A673 (cell line): ENCODE results near the gene ZNF621. TPM values are rescaled to one million over a fixed set of nuclear protein-coding genes. Genes with fewer than 3 reads are reported as not detected.

Experiments
- BruUV-seq: library from RNA; stranded (reverse); fragments of 400-500 nt; replicated peaks from 2 replicates; lab custom pipeline; 2021; lab: Mats Ljungman, UMichigan
- CTCF ChIA-PET: fragments of 300-600 bp; sonication (Branson Sonifier 250); formaldehyde crosslinking; loops from one replicate; lab custom pipeline; 2022; ENCODE audit warnings: antibody characterized with exemption; lab: Charles Lee
- POLR2A ChIA-PET: fragments of 300-600 bp; sonication (Branson Sonifier 250); formaldehyde crosslinking; loops from one replicate; lab custom pipeline; 2022; ENCODE audit warnings: antibody characterized with exemption; ENCODE audit not compliant: low non-redundant PET; lab: Charles Lee
- DNase-seq: peaks from one replicate; pipeline ENCODE4 v3.0.0-alpha.2; 2015; ENCODE audit warnings: low spot score
- H3K27ac ChIP-seq: fragments of 200-600 bp; sonication (generic); 2 replicates; pipeline ENCODE4 v1.5.1; 2016; ENCODE audit warnings: mixed run types, low read depth, mild to moderate bottlenecking, mixed read lengths, antibody characterized with exemption, low read length; ENCODE audit not compliant: poor library complexity, severe bottlenecking
- H3K27me3 ChIP-seq: fragments of 200-600 bp; sonication (generic); replicated peaks from 2 replicates; pipeline ENCODE4 v1.6.1; 2017; ENCODE audit warnings: mixed run types, low read depth, mild to moderate bottlenecking, mixed read lengths, antibody characterized with exemption, low read length; ENCODE audit not compliant: insufficient read depth, poor library complexity
- H3K36me3 ChIP-seq: fragments of 200-600 bp; sonication (generic); 2 replicates; pipeline ENCODE4 v1.6.1; 2016; ENCODE audit warnings: mixed run types, mild to moderate bottlenecking, mixed read lengths, antibody characterized with exemption, low read length; ENCODE audit not compliant: insufficient read depth, poor library complexity, severe bottlenecking
- H3K4me1 ChIP-seq: fragments of 200-600 bp; sonication (generic); 2 replicates; pipeline ENCODE4 v1.6.1; 2017; ENCODE audit warnings: mixed run types, mild to moderate bottlenecking, mixed read lengths, antibody characterized with exemption, low read length; ENCODE audit not compliant: insufficient read depth, poor library complexity, severe bottlenecking
- H3K4me3 ChIP-seq: fragments of 200-600 bp; sonication (generic); 2 replicates; pipeline ENCODE4 v1.5.1; 2016; ENCODE audit warnings: low read depth, mixed run types, mild to moderate bottlenecking, mixed read lengths, low read length; ENCODE audit not compliant: poor library complexity, severe bottlenecking
- H3K9me3 ChIP-seq: fragments of 200-600 bp; sonication (generic); 2 replicates; pipeline ENCODE4 v1.6.1; 2016; ENCODE audit warnings: mixed run types, low read depth, mild to moderate bottlenecking, mixed read lengths, antibody characterized with exemption, low read length; ENCODE audit not compliant: poor library complexity, severe bottlenecking
- CTCF ChIP-seq: fragments of 300-800, 200-600 bp; sonication (generic); conservative IDR thresholded peaks from 2 replicates; pipeline ENCODE4 v1.5.1; 2017; ENCODE audit warnings: low read depth, mild to moderate bottlenecking, antibody characterized with exemption, low read length, moderate library complexity, mixed read lengths
- EZH2 ChIP-seq: fragments of 200-600 bp; sonication (generic); IDR thresholded peaks from 2 replicates; pipeline ENCODE4 v1.6.1; 2017; ENCODE audit warnings: borderline replicate concordance, low read depth, mild to moderate bottlenecking, mixed read lengths, antibody characterized with exemption, low read length; ENCODE audit not compliant: poor library complexity, severe bottlenecking
- intact Hi-C: fragments of 100-400 bp; cut with micrococcal nuclease; formaldehyde crosslinking; loops from one replicate; pipeline ENCODE4 v1.10.0; 2022; ENCODE audit not compliant: unreplicated experiment
- total RNA-seq: library from RNA; stranded (reverse); gene quantifications from 2 replicates; pipeline ENCODE4 v1.2.3, GENCODE V29; 2021

ZNF621 gene
- total RNA-seq, 1 experiment from 2014 or later = 9.9 TPM

- no peak for DNase-seq
- intact Hi-C loops = no loop called here
- no peaks in the 10 kb centered on the region for H3K9me3 ChIP-seq
- ChIA-PET CTCF (no interaction called here), POLR2A (no interaction called here)
- H3K4me3 ChIP-seq = no peak overlapping the region
- no peaks in the 10 kb centered on the region for H3K4me1 ChIP-seq
- H3K27ac ChIP-seq = no peak overlapping the region
- BruUV-seq = no TSS peak
- peaks cover 5% of the 10 kb centered on the region for H3K36me3 ChIP-seq
- no peaks in the 10 kb centered on the region for H3K27me3 ChIP-seq
- TF ChIP-seq CTCF = no peak
- no peak for TF ChIP-seq EZH2
These were observed 37.6 kb upstream of the ZNF621 start for GRCh38 chr3:40487172-40487571.

- ChIA-PET POLR2A (no interaction called here), CTCF (no interaction called here)
- no peaks in the 10 kb centered on the region for H3K9me3 ChIP-seq
- peaks cover 5% of the 10 kb centered on the region for H3K36me3 ChIP-seq
- TF ChIP-seq EZH2 (no peak), CTCF (no peak)
- BruUV-seq = no TSS peak
- intact Hi-C loops = no loop called here
- H3K27me3 ChIP-seq = no peaks in the 10 kb centered on the region
- no peaks in the 10 kb centered on the region for H3K4me1 ChIP-seq
- no peak overlapping the region for H3K4me3 ChIP-seq
- no peak for DNase-seq
- H3K27ac ChIP-seq = no peak overlapping the region
These were observed 33.8 kb upstream of the ZNF621 start for GRCh38 chr3:40490916-40491315.

- no TSS peak for BruUV-seq
- Histone ChIP-seq H3K4me1 (no peaks in the 10 kb centered on the region), H3K4me3 (no peak overlapping the region), H3K27me3 (no peaks in the 10 kb centered on the region), H3K36me3 (no peaks in the 10 kb centered on the region), H3K9me3 (no peaks in the 10 kb centered on the region), H3K27ac (no peak overlapping the region)
- TF ChIP-seq EZH2 (no peak), CTCF (no peak)
- intact Hi-C loops = no loop called here
- DNase-seq = no peak
- CTCF ChIA-PET = no interaction called here
- POLR2A ChIA-PET = interaction anchor here (0.7 kb wide), 1 partner anchor 1557 kb away, joined by 4 read pairs; no protein-coding TSS in a partner anchor
These were observed 30.1 kb upstream of the ZNF621 start for GRCh38 chr3:40494698-40495097.
